ENCODE measurements around the gene PHF19.

Gene PHF19

GRCh38 chr9:120882935-120883607, 6.1 kb upstream of the PHF19 start:
- H3K27me3 ChIP-seq (ENCODE audit: control insufficient read depth in 3 of 3, insufficient read depth in 3 of 3, low read depth in 1 of 3, low read length in 3 of 3), result peaks cover 0 to 10% (median 0%) of the 10 kb centered on the region in 3 experiments
- H3K4me2 ChIP-seq (ENCODE audit: insufficient read depth, low read length, poor library complexity, severe bottlenecking), result no peak overlapping the region
- WGBS, 2 donors (ENCODE audit: extremely low coverage in 2 of 2, insufficient read length in 2 of 2, insufficient replicate concordance in 1 of 2), result no CpG with 5 or more reads among the region's 10 CpGs
- no peak overlapping the region for H2BK120ac ChIP-seq (ENCODE audit: low read depth, low read length)
- no peak overlapping the region for H2AFZ ChIP-seq (ENCODE audit: low read length)
- H3K23ac ChIP-seq (ENCODE audit: low read depth, low read length, poor library complexity), result no peak overlapping the region
- H3K27ac ChIP-seq (replicated peaks; ENCODE audit: low read length), result no peak overlapping the region
- H3K9me3 ChIP-seq (replicated peaks in 1 of 2; ENCODE audit: control insufficient read depth in 2 of 2, insufficient read depth in 1 of 2, low read depth in 1 of 2, low read length in 2 of 2), result no peaks in the 10 kb centered on the region
- no peaks in the 10 kb centered on the region for H3K36me3 ChIP-seq (replicated peaks in 1 of 2; ENCODE audit: control insufficient read depth in 2 of 2, insufficient read depth in 2 of 2, low read length in 2 of 2)
- H3K4me1 ChIP-seq (ENCODE audit: control insufficient read depth in 2 of 2, insufficient read depth in 1 of 2, low read depth in 1 of 2, low read length in 2 of 2), result no peaks in the 10 kb centered on the region
- H3K4ac ChIP-seq (ENCODE audit: low read length), result no peak overlapping the region
- no peaks in the 10 kb centered on the region for H3K79me1 ChIP-seq (ENCODE audit: low read depth, low read length)
- no peak overlapping the region for H2BK12ac ChIP-seq (ENCODE audit: low read length)
- H4K91ac ChIP-seq (ENCODE audit: low read depth, low read length, poor library complexity), result no peak overlapping the region
- H3K18ac ChIP-seq (ENCODE audit: low read length), result no peak overlapping the region
- no peak overlapping the region for H3K9ac ChIP-seq (ENCODE audit: low read depth, low read length, poor library complexity)
- H2BK15ac ChIP-seq (ENCODE audit: low read length), result no peak overlapping the region
- no peak overlapping the region for H2AK5ac ChIP-seq (ENCODE audit: low read depth, low read length)
- no peak overlapping the region for H3K14ac ChIP-seq (ENCODE audit: low read length)
- H2BK5ac ChIP-seq (ENCODE audit: low read length), result no peak overlapping the region
- DNase-seq (ENCODE audit: low spot score), result no peak
- H4K8ac ChIP-seq (ENCODE audit: low read depth, low read length), result no peak overlapping the region
- no peak overlapping the region for H3K4me3 ChIP-seq (ENCODE audit: low read length in 2 of 2)

DNA sequence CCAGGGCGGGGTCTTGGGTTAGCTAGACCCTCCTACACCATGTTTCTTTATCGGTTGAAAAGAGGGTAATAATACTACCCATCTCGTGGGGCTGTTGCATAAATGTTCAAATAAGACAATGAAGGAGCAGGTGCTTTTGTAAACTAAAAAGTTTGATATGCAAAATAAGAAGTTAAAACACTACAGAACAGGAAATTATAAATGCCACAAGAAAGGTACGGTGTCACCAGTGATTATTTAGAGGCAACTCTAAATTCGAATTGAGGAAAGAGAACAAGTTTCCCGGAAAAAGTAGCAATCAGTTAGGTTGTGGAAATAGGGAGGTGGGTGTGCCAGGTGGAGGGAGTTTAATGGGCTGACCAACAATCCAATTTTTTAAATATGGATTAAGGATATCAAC, 2.5 kb upstream of the PHF19 start:
- Histone ChIP-seq H4K91ac (ENCODE audit: low read depth, low read length, poor library complexity) (no peak overlapping the region), H4K8ac (ENCODE audit: low read depth, low read length) (no peak overlapping the region), H2BK12ac (ENCODE audit: low read length) (no peak overlapping the region), H3K4me1 (ENCODE audit: control insufficient read depth in 2 of 2, insufficient read depth in 1 of 2, low read depth in 1 of 2, low read length in 2 of 2) (peaks cover 10 to 11% of the 10 kb centered on the region in 2 donors), H3K4ac (ENCODE audit: low read length) (no peak overlapping the region), H3K4me2 (ENCODE audit: insufficient read depth, low read length, poor library complexity, severe bottlenecking) (no peak overlapping the region), H2BK5ac (ENCODE audit: low read length) (no peak overlapping the region), H3K27me3 (ENCODE audit: control insufficient read depth in 3 of 3, insufficient read depth in 3 of 3, low read depth in 1 of 3, low read length in 3 of 3) (peaks cover 0 to 3% (median 2%) of the 10 kb centered on the region in 3 experiments), H3K23ac (ENCODE audit: low read depth, low read length, poor library complexity) (no peak overlapping the region), H3K18ac (ENCODE audit: low read length) (no peak overlapping the region), H3K27ac (replicated peaks; ENCODE audit: low read length) (no peak overlapping the region), H2BK120ac (ENCODE audit: low read depth, low read length) (no peak overlapping the region), H3K9me3 (replicated peaks in 1 of 2; ENCODE audit: control insufficient read depth in 2 of 2, insufficient read depth in 1 of 2, low read depth in 1 of 2, low read length in 2 of 2) (no peaks in the 10 kb centered on the region), H3K9ac (ENCODE audit: low read depth, low read length, poor library complexity) (no peak overlapping the region), H3K14ac (ENCODE audit: low read length) (no peak overlapping the region), H3K36me3 (replicated peaks in 1 of 2; ENCODE audit: control insufficient read depth in 2 of 2, insufficient read depth in 2 of 2, low read length in 2 of 2) (peaks cover 0 to 5% of the 10 kb centered on the region in 2 donors), H3K4me3 (ENCODE audit: low read length in 2 of 2) (no peak overlapping the region), H2AFZ (ENCODE audit: low read length) (no peak overlapping the region), H2BK15ac (ENCODE audit: low read length) (no peak overlapping the region), H2AK5ac (ENCODE audit: low read depth, low read length) (no peak overlapping the region), H3K79me1 (ENCODE audit: low read depth, low read length) (no peaks in the 10 kb centered on the region)
- DNase-seq (ENCODE audit: low spot score), result no peak
- WGBS, 2 donors (ENCODE audit: extremely low coverage in 2 of 2, insufficient read length in 2 of 2, insufficient replicate concordance in 1 of 2), result no CpG with 5 or more reads among the region's 6 CpGs

DNA sequence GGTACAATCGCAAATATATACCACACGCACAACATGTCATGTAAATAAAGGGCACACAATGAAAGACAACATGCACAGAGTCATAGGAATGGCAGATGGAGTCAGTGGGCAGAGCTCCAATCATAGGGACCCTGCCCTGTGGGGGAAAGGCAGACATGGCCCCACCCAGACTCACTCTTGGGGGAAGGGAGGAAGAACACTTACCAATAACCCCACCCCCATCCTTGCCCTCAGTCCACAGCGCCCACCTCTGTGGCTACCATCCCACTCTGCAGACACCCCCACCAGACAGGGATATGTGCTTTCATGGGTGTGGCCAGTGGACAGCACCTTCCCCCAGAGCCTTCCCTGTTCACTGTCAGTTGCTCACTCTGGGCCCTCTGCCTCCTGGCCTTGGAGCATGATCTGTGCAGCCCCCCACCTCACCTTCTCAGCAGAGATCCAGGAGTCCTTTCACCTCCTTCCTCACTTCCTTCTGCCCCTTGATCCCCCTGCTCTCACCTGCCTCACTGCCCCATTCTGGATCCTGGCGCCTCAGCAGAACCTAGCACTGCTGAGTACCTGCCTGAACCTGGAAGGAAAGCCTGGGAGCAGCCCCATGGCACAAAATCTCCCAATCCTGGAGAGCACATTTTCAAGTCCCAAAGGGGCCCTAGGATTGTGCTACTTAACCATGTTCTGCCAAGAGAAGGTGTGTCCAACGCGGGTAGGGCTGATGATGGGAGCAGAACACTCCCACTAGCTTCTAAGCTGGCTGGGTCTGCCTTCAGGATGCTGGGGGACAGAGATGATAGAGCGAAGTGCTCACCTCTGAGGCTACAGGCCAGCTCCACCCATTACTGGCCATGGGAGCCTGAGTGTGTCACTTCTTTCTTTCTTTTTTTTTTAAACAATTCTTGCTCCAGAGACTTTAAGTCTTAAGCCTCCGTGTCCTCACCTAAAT, 1.5 kb upstream of the PHF19 start:
- no peak overlapping the region for H2BK15ac ChIP-seq (ENCODE audit: low read length)
- H3K4me3 ChIP-seq (ENCODE audit: low read length in 2 of 2), result no peak overlapping the region
- no peak overlapping the region for H3K9ac ChIP-seq (ENCODE audit: low read depth, low read length, poor library complexity)
- peak overlapping the region; percentile 18 for H3K23ac ChIP-seq (ENCODE audit: low read depth, low read length, poor library complexity)
- H4K8ac ChIP-seq (ENCODE audit: low read depth, low read length), result no peak overlapping the region
- no peaks in the 10 kb centered on the region for H3K9me3 ChIP-seq (replicated peaks in 1 of 2; ENCODE audit: control insufficient read depth in 2 of 2, insufficient read depth in 1 of 2, low read depth in 1 of 2, low read length in 2 of 2)
- H3K18ac ChIP-seq (ENCODE audit: low read length), result peak overlapping the region; percentile 36
- no peak overlapping the region for H3K27ac ChIP-seq (replicated peaks; ENCODE audit: low read length)
- peaks cover 6 to 15% of the 10 kb centered on the region in 2 donors for H3K36me3 ChIP-seq (replicated peaks in 1 of 2; ENCODE audit: control insufficient read depth in 2 of 2, insufficient read depth in 2 of 2, low read length in 2 of 2)
- no peak overlapping the region for H3K14ac ChIP-seq (ENCODE audit: low read length)
- peaks cover 0 to 3% (median 2%) of the 10 kb centered on the region in 3 experiments for H3K27me3 ChIP-seq (ENCODE audit: control insufficient read depth in 3 of 3, insufficient read depth in 3 of 3, low read depth in 1 of 3, low read length in 3 of 3)
- no peaks in the 10 kb centered on the region for H3K79me1 ChIP-seq (ENCODE audit: low read depth, low read length)
- H3K4ac ChIP-seq (ENCODE audit: low read length), result no peak overlapping the region
- no peak for DNase-seq (ENCODE audit: low spot score)
- H2BK12ac ChIP-seq (ENCODE audit: low read length), result no peak overlapping the region
- peaks cover 11% of the 10 kb centered on the region in 2 donors for H3K4me1 ChIP-seq (ENCODE audit: control insufficient read depth in 2 of 2, insufficient read depth in 1 of 2, low read depth in 1 of 2, low read length in 2 of 2)
- no peak overlapping the region for H2BK5ac ChIP-seq (ENCODE audit: low read length)
- H2BK120ac ChIP-seq (ENCODE audit: low read depth, low read length), result no peak overlapping the region
- no peak overlapping the region for H4K91ac ChIP-seq (ENCODE audit: low read depth, low read length, poor library complexity)
- peak overlapping the region; percentile 7 for H2AK5ac ChIP-seq (ENCODE audit: low read depth, low read length)
- no peak overlapping the region for H2AFZ ChIP-seq (ENCODE audit: low read length)
- no peak overlapping the region for H3K4me2 ChIP-seq (ENCODE audit: insufficient read depth, low read length, poor library complexity, severe bottlenecking)
- WGBS, 2 donors (ENCODE audit: extremely low coverage in 2 of 2, insufficient read length in 2 of 2, insufficient replicate concordance in 1 of 2), result no CpG with 5 or more reads among the region's 8 CpGs

Measured in neuronal stem cell (in vitro differentiated cells).